Measurements from ENCODE around the gene TNNI3. TPM values are rescaled to one million over a fixed set of nuclear protein-coding genes. Genes with fewer than 3 reads are reported as not detected.

TNNI3 gene
- total and polyA plus RNA-seq, 2 donors (not counting 3 experiments of a cell fraction or from before 2014, with no cell fraction given) = not detected

GRCh38 chr19:55119053-55119452, 38.5 kb downstream of the TNNI3 start:
- Histone ChIP-seq H3K4me2 (ENCODE audit: insufficient read depth, low read length) (no peak overlapping the region), H3K9me3 (replicated peaks; ENCODE audit: control insufficient read depth, insufficient read depth, low read length) (no peaks in the 10 kb centered on the region), H2AFZ (ENCODE audit: low read depth, low read length) (no peak overlapping the region), H3K4me3 (replicated peaks in 1 of 3; ENCODE audit: insufficient read depth in 1 of 3, low read depth in 1 of 3, low read length in 3 of 3) (no peak overlapping the region), H3K27ac (ENCODE audit: insufficient read depth, low read depth, low read length) (no peak overlapping the region), H3K9me1 (replicated peaks; ENCODE audit: control insufficient read depth, extremely low read depth, insufficient read depth, low read length) (no peaks in the 10 kb centered on the region), H3K79me2 (ENCODE audit: control insufficient read depth, insufficient read depth, low read length) (peaks cover 30% of the 10 kb centered on the region), H3K4me1 (ENCODE audit: control insufficient read depth, extremely low read depth, insufficient read depth, low read length) (peaks cover 20% of the 10 kb centered on the region), H4K20me1 (replicated peaks; ENCODE audit: control insufficient read depth, extremely low read depth, insufficient read depth, low read length) (no peaks in the 10 kb centered on the region), H3K9ac (replicated peaks; ENCODE audit: extremely low read depth, insufficient read depth, low read length) (no peak overlapping the region), H3K36me3 (ENCODE audit: control insufficient read depth in 2 of 2, extremely low read depth in 1 of 2, insufficient read depth in 2 of 2, low read length in 2 of 2) (no peaks in the 10 kb centered on the region), H3K27me3 (ENCODE audit: control insufficient read depth in 2 of 2, insufficient read depth in 2 of 2, low read length in 2 of 2) (peaks cover 0 to 3% of the 10 kb centered on the region in 2 experiments)
- BruUV-seq (replicated peaks) = no TSS peak
- ChIA-PET CTCF (interaction anchor here (1.0 to 4.8 kb wide), 2 partner anchors 31 to 42 kb away, joined by 3 to 38 read pairs; no protein-coding TSS in a partner anchor), POLR2A (no interaction called here)
- FAIRE-seq (no peak), DNase-seq (ENCODE audit: low read depth, low spot score) (no peak)
- dilution Hi-C loops (cut with MboI; ENCODE audit: extremely low pct_ligation_motif_present, low sequenced_read_pairs) (no loop called here), intact Hi-C loops (cut with micrococcal nuclease) (loop anchor here (5.0 kb wide), 1 partner anchor 657 kb away; the partner anchor contains the start of gene LENG9)
- TF ChIP-seq, protein P1, sequence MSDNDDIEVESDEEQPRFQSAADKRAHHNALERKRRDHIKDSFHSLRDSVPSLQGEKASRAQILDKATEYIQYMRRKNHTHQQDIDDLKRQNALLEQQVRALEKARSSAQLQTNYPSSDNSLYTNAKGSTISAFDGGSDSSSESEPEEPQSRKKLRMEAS (IDR thresholded peaks at IDR 0.05; ENCODE audit: insufficient read depth, insufficient read length) = no peak
- TF ChIP-seq POLR2A (IDR thresholded peaks at IDR 0.05; ENCODE audit: low read depth, low read length) = no peak
- TF ChIP-seq, protein P2, sequence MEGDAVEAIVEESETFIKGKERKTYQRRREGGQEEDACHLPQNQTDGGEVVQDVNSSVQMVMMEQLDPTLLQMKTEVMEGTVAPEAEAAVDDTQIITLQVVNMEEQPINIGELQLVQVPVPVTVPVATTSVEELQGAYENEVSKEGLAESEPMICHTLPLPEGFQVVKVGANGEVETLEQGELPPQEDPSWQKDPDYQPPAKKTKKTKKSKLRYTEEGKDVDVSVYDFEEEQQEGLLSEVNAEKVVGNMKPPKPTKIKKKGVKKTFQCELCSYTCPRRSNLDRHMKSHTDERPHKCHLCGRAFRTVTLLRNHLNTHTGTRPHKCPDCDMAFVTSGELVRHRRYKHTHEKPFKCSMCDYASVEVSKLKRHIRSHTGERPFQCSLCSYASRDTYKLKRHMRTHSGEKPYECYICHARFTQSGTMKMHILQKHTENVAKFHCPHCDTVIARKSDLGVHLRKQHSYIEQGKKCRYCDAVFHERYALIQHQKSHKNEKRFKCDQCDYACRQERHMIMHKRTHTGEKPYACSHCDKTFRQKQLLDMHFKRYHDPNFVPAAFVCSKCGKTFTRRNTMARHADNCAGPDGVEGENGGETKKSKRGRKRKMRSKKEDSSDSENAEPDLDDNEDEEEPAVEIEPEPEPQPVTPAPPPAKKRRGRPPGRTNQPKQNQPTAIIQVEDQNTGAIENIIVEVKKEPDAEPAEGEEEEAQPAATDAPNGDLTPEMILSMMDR (IDR thresholded peaks at IDR 0.05; ENCODE audit: extremely low read depth in 1 of 2, insufficient read depth in 1 of 2, low read depth in 1 of 2, low read length in 2 of 2) = no peak
- no peak for TF ChIP-seq FOS (IDR thresholded peaks at IDR 0.05; ENCODE audit: borderline replicate concordance, insufficient read depth, low read length)
- no peak for TF ChIP-seq JUN (IDR thresholded peaks at IDR 0.05; ENCODE audit: borderline replicate concordance, insufficient read depth, insufficient read length, low read depth)
- TF ChIP-seq MYC (IDR thresholded peaks at IDR 0.05; ENCODE audit: low read depth, low read length) = no peak
- TF ChIP-seq GATA2 (IDR thresholded peaks at IDR 0.05; ENCODE audit: insufficient read depth, insufficient read length, low read depth, low read length) = no peak
- TF ChIP-seq POLR2AphosphoS5 (IDR thresholded peaks at IDR 0.05; ENCODE audit: insufficient read depth, low read depth, low read length) = no peak
- no peak for TF ChIP-seq EZH2 (IDR thresholded peaks at IDR 0.05; ENCODE audit: borderline replicate concordance, low read depth, low read length, severe bottlenecking)
